Astrocyte of the hippocampus (primary cell): ENCODE data around the gene SPATA13.
A peak's percentile ranks its signal among the peaks of the same experiment; 100 is the strongest.
"Not testable (repeated sequence)": the region's sequence is repeated elsewhere in the genome, so short reads cannot be mapped to it uniquely, and the experiment has no call there.

Experiments used
- DNase-seq: peaks from one replicate; pipeline ENCODE4 v3.0.0; 2011; ENCODE audit warnings: low read depth, low spot score

Gene SPATA13

GRCh38 chr13:24313439-24313838, 152.9 kb downstream of the SPATA13 start:
- no peak for DNase-seq

DNA sequence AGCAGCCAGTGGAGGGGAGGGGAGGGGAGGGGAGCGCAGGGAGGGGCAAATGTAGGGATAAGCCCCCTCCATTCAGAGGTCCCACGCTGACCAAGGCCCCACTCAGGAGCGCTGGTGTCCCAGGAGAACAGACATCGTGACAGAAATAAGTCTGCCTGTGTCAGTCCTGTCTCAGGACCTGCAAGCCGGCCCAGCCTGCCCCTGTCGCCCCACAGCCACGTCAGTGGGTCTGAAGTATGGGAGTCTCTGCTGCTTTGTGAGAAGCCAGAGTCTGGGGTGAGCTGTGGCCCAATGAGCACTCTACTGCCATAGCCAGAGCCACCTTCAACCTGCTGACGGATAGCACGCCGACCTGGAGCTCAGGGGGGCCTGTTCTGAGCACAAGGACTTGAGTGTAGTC, 157.3 kb downstream of the SPATA13 start:
- DNase-seq = not testable (repeated sequence)

DNA sequence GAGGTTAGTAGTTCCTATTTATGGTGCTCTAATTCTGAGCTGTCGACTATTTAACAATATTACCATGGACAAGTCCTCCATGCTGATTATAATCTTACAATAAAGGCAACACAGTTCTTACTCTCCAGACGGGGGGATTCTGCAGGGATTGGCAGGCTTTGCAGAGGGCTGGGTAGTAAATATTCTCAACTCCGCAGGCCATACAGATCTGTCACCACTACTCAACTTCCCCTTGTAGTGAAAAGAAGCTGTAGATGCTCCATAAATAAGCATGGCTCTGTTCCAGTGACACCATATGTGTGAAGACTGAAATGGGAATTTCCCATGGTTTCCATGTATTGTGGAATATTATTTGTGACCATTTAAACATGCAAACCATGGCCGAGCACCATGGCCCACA, 158.4 kb downstream of the SPATA13 start:
- not testable (repeated sequence) for DNase-seq

DNA sequence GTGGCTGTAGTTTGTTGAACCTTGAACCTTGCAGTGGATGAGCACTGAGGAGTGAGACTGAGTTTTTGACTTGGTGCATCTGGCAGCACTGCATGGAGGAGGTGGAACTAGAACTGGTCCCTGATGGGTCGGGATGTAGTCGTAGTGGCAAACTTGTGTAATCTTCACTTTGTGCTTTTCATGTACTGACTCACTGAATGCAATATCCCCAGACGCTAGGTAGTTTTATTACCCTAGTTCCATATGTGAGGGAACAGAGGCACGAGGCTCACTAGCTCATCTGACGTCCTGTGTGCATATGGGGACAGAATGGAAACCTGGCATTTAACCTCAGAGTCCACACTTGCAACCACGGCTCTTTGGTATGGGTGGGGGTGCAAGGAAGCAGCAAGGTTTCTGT, 159.1 kb downstream of the SPATA13 start:
- not testable (repeated sequence) for DNase-seq

DNA sequence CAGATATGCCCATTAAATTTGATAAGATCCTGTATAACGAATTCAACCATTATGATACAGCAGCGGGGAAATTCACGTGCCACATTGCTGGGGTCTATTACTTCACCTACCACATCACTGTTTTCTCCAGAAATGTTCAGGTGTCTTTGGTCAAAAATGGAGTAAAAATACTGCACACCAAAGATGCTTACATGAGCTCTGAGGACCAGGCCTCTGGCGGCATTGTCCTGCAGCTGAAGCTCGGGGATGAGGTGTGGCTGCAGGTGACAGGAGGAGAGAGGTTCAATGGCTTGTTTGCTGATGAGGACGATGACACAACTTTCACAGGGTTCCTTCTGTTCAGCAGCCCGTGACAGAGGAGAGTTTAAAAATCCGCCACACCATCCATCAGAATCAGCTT, 160.9 kb downstream of the SPATA13 start:
- not testable (repeated sequence) for DNase-seq

GRCh38 chr13:24322470-24322869, 161.9 kb downstream of the SPATA13 start:
- DNase-seq = not testable (repeated sequence)

GRCh38 chr13:24323036-24323738, 162.7 kb downstream of the SPATA13 start:
- no peak for DNase-seq

- DNase-seq = no peak
Measured at GRCh38 chr13:24323739-24324075, 163.2 kb downstream of the SPATA13 start.

GRCh38 chr13:24327598-24327997, 167.1 kb downstream of the SPATA13 start:
- not testable (repeated sequence) for DNase-seq

DNA sequence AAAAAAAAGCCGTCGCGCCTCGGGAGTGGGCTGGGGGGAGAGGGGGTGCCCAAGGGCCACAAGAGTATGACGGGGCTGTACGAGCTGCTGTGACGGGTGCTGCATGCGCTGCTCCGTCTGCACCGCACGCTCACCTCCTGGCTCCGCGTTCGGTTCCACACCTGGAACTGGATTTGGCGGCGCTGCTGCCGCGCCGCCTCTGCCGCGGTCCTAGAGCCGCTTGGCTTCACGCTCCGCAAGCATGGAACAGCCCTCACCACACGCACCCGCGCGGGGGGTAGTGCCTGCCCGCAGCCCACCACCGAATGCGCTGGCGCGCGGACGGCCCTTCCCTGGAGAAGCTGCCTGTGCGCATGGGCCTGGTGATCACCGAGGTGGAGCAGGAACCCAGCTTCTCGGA, 167.6 kb downstream of the SPATA13 start:
- DNase-seq = peak; percentile 23

- DNase-seq = no peak
Measured at GRCh38 chr13:24338721-24339120, 178.2 kb downstream of the SPATA13 start.

GRCh38 chr13:24339937-24340607, 179.6 kb downstream of the SPATA13 start:
- DNase-seq = no peak

DNA sequence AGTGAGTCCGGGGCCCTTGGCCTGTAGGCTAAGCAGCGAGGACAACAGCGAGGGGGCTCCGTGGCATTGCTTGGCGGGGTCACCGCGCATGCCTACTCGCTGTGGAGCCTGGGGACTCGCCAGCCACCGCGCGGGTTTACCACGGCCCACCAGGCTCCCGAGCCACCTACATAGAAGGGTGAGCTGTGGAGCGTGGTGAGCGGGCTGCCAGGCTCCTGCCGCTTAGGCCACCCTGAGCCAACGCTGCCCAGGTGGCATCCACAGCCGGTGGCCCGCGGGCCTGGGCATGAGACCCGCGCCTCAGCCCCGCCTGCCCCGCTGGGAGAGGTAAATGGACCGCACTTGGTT, 180.1 kb downstream of the SPATA13 start:
- no peak for DNase-seq

GRCh38 chr13:24341439-24341838, 180.9 kb downstream of the SPATA13 start:
- no peak for DNase-seq

GRCh38 chr13:24348385-24348784, 187.9 kb downstream of the SPATA13 start:
- no peak for DNase-seq

GRCh38 chr13:24348797-24349515, 188.4 kb downstream of the SPATA13 start:
- no peak for DNase-seq

- DNase-seq = not testable (repeated sequence)
Measured at GRCh38 chr13:24349778-24350664, 189.5 kb downstream of the SPATA13 start.

GRCh38 chr13:24351423-24351822, 190.9 kb downstream of the SPATA13 start:
- DNase-seq = no peak

- no peak for DNase-seq
Measured at GRCh38 chr13:24353736-24354135, 193.2 kb downstream of the SPATA13 start.

DNA sequence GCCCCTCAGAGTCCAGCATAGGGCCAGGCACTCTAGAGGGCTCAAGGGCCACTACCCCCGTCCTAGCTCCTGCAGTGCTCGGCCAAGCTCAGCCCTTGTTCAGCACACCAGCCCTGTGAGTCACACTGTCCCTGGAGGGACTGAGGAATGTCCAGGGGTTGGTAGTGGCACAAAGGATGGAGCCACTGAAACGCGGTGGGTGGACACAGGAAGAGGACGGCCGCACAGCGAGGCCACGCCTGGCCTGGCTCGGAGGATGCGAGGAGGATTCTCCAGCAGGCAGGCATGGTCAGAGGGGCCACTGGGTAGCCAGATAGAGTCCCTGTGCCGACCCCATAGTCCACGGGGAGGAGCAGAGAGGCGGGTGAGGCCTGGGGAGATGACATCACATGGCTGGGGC, 194.6 kb downstream of the SPATA13 start:
- no peak for DNase-seq

DNA sequence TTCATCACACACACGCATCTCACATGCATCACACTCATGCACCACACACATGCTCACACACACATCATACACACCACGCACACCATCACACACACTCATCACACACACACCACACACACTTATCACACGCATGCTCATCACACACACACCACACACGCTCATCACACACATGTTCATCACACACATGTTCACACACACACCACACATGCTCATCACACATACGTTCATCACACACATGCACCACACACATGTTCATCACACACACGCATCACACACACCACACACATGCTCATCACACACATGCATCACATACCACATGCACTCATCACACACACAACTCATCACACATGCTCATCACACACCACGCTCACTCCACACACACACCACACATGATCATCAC, 195.8 kb downstream of the SPATA13 start:
- DNase-seq = no peak
